Body of pancreas (tissue), 4 donors: ENCODE results near the gene SMIM32.

Experiments
- POLR2A ChIP-seq, 3 donors: fragments of 450-650 bp; IDR thresholded peaks; one replicate each; pipeline ENCODE4 v1.6.1; 2016; ENCODE audit warnings: antibody characterized with exemption in 3 of 3, mild to moderate bottlenecking in 2 of 3
- TF ChIP-seq, protein P1 (sequence below), 7 experiments: fragments of 450-650 bp in 4 of 7; fragments of 200-600 bp in 3 of 7; sonication (generic) in 3 of 7; IDR thresholded peaks; one replicate each; pipeline ENCODE4 v1.5.1; 2016 to 2019; ENCODE audit warnings: antibody characterized with exemption in 7 of 7

DNA sequence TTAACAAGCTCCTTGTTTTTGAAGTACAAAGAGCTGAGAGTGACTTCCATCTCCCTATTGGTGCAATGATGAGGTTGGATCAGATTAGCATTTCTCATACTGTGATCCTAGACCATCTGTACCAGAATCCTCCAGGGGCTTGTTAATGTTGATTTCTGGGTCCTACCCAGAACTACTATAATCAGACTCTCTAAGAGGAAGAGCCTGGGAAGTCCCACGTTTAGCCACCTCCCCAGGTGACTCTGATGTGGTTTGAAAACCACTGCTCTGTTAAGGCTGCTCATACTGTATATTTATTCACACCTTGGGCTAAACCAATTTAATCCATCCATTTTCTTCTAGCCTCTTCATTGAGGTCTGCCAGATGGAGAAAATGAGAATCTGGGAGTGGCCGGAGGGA, 49.6 kb upstream of the SMIM32 start:
- TF ChIP-seq, protein P1, sequence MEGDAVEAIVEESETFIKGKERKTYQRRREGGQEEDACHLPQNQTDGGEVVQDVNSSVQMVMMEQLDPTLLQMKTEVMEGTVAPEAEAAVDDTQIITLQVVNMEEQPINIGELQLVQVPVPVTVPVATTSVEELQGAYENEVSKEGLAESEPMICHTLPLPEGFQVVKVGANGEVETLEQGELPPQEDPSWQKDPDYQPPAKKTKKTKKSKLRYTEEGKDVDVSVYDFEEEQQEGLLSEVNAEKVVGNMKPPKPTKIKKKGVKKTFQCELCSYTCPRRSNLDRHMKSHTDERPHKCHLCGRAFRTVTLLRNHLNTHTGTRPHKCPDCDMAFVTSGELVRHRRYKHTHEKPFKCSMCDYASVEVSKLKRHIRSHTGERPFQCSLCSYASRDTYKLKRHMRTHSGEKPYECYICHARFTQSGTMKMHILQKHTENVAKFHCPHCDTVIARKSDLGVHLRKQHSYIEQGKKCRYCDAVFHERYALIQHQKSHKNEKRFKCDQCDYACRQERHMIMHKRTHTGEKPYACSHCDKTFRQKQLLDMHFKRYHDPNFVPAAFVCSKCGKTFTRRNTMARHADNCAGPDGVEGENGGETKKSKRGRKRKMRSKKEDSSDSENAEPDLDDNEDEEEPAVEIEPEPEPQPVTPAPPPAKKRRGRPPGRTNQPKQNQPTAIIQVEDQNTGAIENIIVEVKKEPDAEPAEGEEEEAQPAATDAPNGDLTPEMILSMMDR (IDR thresholded peaks at IDR 0.05): no peak
- no peak for TF ChIP-seq POLR2A (IDR thresholded peaks at IDR 0.05)
